ENCODE data around the gene CBX4. TPM values are rescaled to one million over a fixed set of nuclear protein-coding genes. Genes with fewer than 3 reads are reported as not detected.

The CBX4 gene
- total and polyA plus RNA-seq, 2 of the 13 experiments (the other 11 are each of a cell fraction or from before 2014, with no cell fraction given), result 25.8 to 50.8 TPM

DNA sequence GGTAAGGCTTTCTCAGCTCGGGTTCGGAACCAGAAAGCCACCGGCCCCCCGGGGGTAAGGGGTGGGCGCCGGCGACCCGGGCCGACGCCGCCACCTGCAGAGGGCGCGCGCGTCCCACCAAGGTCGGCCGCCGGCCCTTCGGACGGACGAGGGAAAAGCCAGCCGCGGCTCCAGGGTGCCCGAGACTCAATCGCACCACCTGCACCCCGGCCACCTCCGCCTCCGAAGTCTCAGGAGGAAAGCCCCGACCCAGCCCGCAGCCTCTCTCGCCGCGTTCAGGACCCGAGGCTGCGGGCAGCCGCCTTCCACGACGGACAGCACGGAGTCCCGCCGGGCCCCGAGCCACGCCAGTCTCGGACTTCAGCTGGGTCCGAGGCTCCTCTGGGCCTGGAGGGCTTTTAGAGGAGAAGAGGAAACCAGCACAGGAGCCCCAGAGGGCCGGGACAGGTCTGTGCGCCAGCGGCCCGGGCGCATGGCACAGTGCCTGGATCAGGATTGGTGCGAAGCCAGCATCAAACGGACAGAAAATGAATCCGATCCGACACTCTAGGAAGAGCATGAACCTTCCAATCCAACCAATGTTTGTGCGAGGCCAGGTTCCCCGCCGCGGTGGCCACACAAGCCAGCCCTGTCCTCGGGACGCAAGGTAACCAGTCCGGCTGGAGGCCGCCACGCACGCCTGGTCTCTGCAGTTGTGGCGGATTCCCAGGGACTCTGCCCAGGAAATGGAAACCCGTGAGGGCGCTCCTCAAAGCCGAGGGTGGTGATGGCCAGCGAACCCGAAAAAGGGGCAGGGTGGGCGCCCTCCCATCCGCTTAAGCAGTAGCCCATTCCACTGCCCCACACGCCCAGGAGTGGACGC is 49.1 kb downstream of the CBX4 start (continued):
- TF ChIP-seq, protein P1, sequence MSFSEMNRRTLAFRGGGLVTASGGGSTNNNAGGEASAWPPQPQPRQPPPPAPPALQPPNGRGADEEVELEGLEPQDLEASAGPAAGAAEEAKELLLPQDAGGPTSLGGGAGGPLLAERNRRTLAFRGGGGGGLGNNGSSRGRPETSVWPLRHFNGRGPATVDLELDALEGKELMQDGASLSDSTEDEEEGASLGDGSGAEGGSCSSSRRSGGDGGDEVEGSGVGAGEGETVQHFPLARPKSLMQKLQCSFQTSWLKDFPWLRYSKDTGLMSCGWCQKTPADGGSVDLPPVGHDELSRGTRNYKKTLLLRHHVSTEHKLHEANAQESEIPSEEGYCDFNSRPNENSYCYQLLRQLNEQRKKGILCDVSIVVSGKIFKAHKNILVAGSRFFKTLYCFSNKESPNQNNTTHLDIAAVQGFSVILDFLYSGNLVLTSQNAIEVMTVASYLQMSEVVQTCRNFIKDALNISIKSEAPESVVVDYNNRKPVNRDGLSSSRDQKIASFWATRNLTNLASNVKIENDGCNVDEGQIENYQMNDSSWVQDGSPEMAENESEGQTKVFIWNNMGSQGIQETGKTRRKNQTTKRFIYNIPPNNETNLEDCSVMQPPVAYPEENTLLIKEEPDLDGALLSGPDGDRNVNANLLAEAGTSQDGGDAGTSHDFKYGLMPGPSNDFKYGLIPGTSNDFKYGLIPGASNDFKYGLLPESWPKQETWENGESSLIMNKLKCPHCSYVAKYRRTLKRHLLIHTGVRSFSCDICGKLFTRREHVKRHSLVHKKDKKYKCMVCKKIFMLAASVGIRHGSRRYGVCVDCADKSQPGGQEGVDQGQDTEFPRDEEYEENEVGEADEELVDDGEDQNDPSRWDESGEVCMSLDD (CRISPR knock-in tag; IDR thresholded peaks at IDR 0.05; ENCODE audit: borderline replicate concordance), result 0 out of 2 replicates have a peak, but pooled peaks have one; percentile 60
- no peak for TF ChIP-seq POLR2G (IDR thresholded peaks at IDR 0.05; ENCODE audit: low read depth, low read length)
- TF ChIP-seq, protein P2, sequence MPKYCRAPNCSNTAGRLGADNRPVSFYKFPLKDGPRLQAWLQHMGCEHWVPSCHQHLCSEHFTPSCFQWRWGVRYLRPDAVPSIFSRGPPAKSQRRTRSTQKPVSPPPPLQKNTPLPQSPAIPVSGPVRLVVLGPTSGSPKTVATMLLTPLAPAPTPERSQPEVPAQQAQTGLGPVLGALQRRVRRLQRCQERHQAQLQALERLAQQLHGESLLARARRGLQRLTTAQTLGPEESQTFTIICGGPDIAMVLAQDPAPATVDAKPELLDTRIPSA (CRISPR knock-in tag; IDR thresholded peaks at IDR 0.05; ENCODE audit: borderline replicate concordance), result no peak
- TF ChIP-seq, protein P3, sequence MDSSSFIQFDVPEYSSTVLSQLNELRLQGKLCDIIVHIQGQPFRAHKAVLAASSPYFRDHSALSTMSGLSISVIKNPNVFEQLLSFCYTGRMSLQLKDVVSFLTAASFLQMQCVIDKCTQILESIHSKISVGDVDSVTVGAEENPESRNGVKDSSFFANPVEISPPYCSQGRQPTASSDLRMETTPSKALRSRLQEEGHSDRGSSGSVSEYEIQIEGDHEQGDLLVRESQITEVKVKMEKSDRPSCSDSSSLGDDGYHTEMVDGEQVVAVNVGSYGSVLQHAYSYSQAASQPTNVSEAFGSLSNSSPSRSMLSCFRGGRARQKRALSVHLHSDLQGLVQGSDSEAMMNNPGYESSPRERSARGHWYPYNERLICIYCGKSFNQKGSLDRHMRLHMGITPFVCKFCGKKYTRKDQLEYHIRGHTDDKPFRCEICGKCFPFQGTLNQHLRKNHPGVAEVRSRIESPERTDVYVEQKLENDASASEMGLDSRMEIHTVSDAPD (CRISPR knock-in tag; IDR thresholded peaks at IDR 0.05), result no peak
- TF ChIP-seq NFATC3 (CRISPR knock-in tag; IDR thresholded peaks at IDR 0.05), result no peak
- TF ChIP-seq HDAC2 (CRISPR knock-in tag; IDR thresholded peaks at IDR 0.05), result no peak
- no peak for TF ChIP-seq EHMT2 (IDR thresholded peaks at IDR 0.05; ENCODE audit: borderline replicate concordance, low read depth, low read length)
- TF ChIP-seq, protein P4, sequence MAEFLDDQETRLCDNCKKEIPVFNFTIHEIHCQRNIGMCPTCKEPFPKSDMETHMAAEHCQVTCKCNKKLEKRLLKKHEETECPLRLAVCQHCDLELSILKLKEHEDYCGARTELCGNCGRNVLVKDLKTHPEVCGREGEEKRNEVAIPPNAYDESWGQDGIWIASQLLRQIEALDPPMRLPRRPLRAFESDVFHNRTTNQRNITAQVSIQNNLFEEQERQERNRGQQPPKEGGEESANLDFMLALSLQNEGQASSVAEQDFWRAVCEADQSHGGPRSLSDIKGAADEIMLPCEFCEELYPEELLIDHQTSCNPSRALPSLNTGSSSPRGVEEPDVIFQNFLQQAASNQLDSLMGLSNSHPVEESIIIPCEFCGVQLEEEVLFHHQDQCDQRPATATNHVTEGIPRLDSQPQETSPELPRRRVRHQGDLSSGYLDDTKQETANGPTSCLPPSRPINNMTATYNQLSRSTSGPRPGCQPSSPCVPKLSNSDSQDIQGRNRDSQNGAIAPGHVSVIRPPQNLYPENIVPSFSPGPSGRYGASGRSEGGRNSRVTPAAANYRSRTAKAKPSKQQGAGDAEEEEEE (CRISPR knock-in tag; IDR thresholded peaks at IDR 0.05; ENCODE audit: borderline replicate concordance), result no peak
- no peak for TF ChIP-seq FOSL1 (CRISPR knock-in tag; IDR thresholded peaks at IDR 0.05; ENCODE audit: borderline replicate concordance)
- TF ChIP-seq ZFP36 (IDR thresholded peaks at IDR 0.05; ENCODE audit: borderline replicate concordance, low read depth, low read length, partially characterized antibody), result no peak
- no peak for TF ChIP-seq TAF1 (CRISPR knock-in tag; IDR thresholded peaks at IDR 0.05)
- peak; percentile 70; the same call in 1 of the 2 replicates for TF ChIP-seq ZNF709 (CRISPR knock-in tag; IDR thresholded peaks at IDR 0.05)
- no peak for TF ChIP-seq TRIM22 (IDR thresholded peaks at IDR 0.05)
- TF ChIP-seq, protein P5, sequence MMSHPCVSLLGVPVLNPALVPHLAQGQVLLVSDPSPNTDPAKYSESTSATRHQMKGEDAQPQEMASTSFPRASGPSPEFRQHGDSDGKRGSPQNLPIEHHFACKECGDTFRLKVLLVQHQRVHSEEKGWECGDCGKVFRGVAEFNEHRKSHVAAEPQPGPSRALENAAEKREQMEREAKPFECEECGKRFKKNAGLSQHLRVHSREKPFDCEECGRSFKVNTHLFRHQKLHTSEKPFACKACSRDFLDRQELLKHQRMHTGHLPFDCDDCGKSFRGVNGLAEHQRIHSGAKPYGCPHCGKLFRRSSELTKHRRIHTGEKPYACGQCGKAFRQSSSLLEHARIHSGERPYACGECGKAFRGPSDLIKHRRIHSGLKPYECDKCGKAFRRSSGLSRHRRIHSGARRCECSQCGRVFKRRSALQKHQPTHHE (CRISPR knock-in tag; IDR thresholded peaks at IDR 0.05; ENCODE audit: borderline replicate concordance), result 0 out of 2 replicates have a peak, but pooled peaks have one; percentile 49
- TF ChIP-seq ZNF775 (CRISPR knock-in tag; IDR thresholded peaks at IDR 0.05; ENCODE audit: borderline replicate concordance), result no peak
- TF ChIP-seq ZNF460 (CRISPR knock-in tag; IDR thresholded peaks at IDR 0.05; ENCODE audit: borderline replicate concordance), result no peak
- no peak for TF ChIP-seq MATR3 (CRISPR knock-in tag; IDR thresholded peaks at IDR 0.05)
- TF ChIP-seq HNRNPLL (IDR thresholded peaks at IDR 0.05; ENCODE audit: low read depth, low read length, poor library complexity, severe bottlenecking), result peak; percentile 34
- no peak for TF ChIP-seq CBFB (CRISPR knock-in tag; IDR thresholded peaks at IDR 0.05)
